ENCODE results near the gene LCLAT1. TPM values are rescaled to one million over a fixed set of nuclear protein-coding genes. Genes with fewer than 3 reads are reported as not detected.
"Not testable (repeated sequence)": the region's sequence is repeated elsewhere in the genome, so short reads cannot be mapped to it uniquely, and the experiment has no call there.

Gene LCLAT1
- total RNA-seq, 1 experiment from 2014 or later = 36.0 TPM

- intact Hi-C loops (cut with micrococcal nuclease; ENCODE audit: unreplicated experiment) (no loop called here), in situ Hi-C loops (cut with HindIII; ENCODE audit: low pct_unique_long_range_greater_than_20kb, low sequenced_read_pairs) (no loop called here)
- H3K27me3 ChIP-seq (ENCODE audit: control insufficient read depth, insufficient read depth, low read length) = no peaks in the 10 kb centered on the region
- H3K36me3 ChIP-seq (ENCODE audit: control insufficient read depth, insufficient read depth, low read length) = no peaks in the 10 kb centered on the region
- BruUV-seq (replicated peaks) = no TSS peak
- no peaks in the 10 kb centered on the region; the same call in 1 of the 2 replicates for H3K4me1 ChIP-seq (ENCODE audit: control insufficient read depth, insufficient read depth, low read length)
- no peak for DNase-seq (ENCODE audit: low read depth, low spot score)
- CTCF ChIA-PET = no interaction called here
- no peak overlapping the region for H3K4me3 ChIP-seq (ENCODE audit: low read depth in 2 of 2, low read length in 2 of 2)
- H3K9me3 ChIP-seq (ENCODE audit: control insufficient read depth, insufficient read depth, low read depth, low read length) = no peaks in the 10 kb centered on the region; the same call in 1 of the 2 replicates
- H3K27ac ChIP-seq (ENCODE audit: low read length) = no peak overlapping the region
- no peak for TF ChIP-seq TCF7L2 (IDR thresholded peaks at IDR 0.05; ENCODE audit: low read depth, low read length)
- TF ChIP-seq REST (IDR thresholded peaks at IDR 0.05; ENCODE audit: insufficient read depth in 1 of 2, low read depth in 2 of 2, low read length in 1 of 2) = no peak
- no peak for TF ChIP-seq POLR2AphosphoS5 (IDR thresholded peaks at IDR 0.05; ENCODE audit: low read depth, low read length)
- TF ChIP-seq SIN3A (IDR thresholded peaks at IDR 0.05; ENCODE audit: borderline replicate concordance, insufficient read depth, low read depth, low read length) = no peak
- no peak for TF ChIP-seq CTCF (IDR thresholded peaks at IDR 0.05)
- POLR2A ChIA-PET = interaction anchor here (0.6 kb wide), 1 partner anchor 37 kb away, joined by 3 read pairs; no protein-coding TSS in a partner anchor
- no peak for ATAC-seq
These were observed 64.4 kb downstream of the LCLAT1 start for GRCh38 chr2:30511122-30512083.

- ATAC-seq (no peak), DNase-seq (ENCODE audit: low read depth, low spot score) (no peak)
- intact Hi-C loops (cut with micrococcal nuclease; ENCODE audit: unreplicated experiment) = no loop called here
- ChIA-PET CTCF (no interaction called here), POLR2A (no interaction called here)
- Histone ChIP-seq H3K27ac (ENCODE audit: low read length) (no peak overlapping the region), H3K4me1 (ENCODE audit: control insufficient read depth, insufficient read depth, low read length) (no peaks in the 10 kb centered on the region; the same call in 1 of the 2 replicates), H3K36me3 (ENCODE audit: control insufficient read depth, insufficient read depth, low read length) (no peaks in the 10 kb centered on the region), H3K27me3 (ENCODE audit: control insufficient read depth, insufficient read depth, low read length) (no peaks in the 10 kb centered on the region), H3K4me3 (ENCODE audit: low read depth in 2 of 2, low read length in 2 of 2) (no peak overlapping the region), H3K9me3 (ENCODE audit: control insufficient read depth, insufficient read depth, low read depth, low read length) (no peaks in the 10 kb centered on the region)
- TF ChIP-seq CTCF (IDR thresholded peaks at IDR 0.05) (no peak), SIN3A (IDR thresholded peaks at IDR 0.05; ENCODE audit: borderline replicate concordance, insufficient read depth, low read depth, low read length) (no peak), REST (IDR thresholded peaks at IDR 0.05; ENCODE audit: insufficient read depth in 1 of 2, low read depth in 2 of 2, low read length in 1 of 2) (no peak), TCF7L2 (IDR thresholded peaks at IDR 0.05; ENCODE audit: low read depth, low read length) (no peak), POLR2AphosphoS5 (IDR thresholded peaks at IDR 0.05; ENCODE audit: low read depth, low read length) (no peak)
- in situ Hi-C loops (cut with HindIII; ENCODE audit: low pct_unique_long_range_greater_than_20kb, low sequenced_read_pairs) = no loop called here
- no TSS peak for BruUV-seq (replicated peaks)
These were observed 65.3 kb downstream of the LCLAT1 start for GRCh38 chr2:30512243-30512886.

GRCh38 chr2:30513649-30514048 lies 66.6 kb downstream of the LCLAT1 start:
- H3K9me3 ChIP-seq (ENCODE audit: control insufficient read depth, insufficient read depth, low read depth, low read length); H3K4me3 ChIP-seq (ENCODE audit: low read depth in 2 of 2, low read length in 2 of 2); POLR2A ChIA-PET; H3K27me3 ChIP-seq (ENCODE audit: control insufficient read depth, insufficient read depth, low read length); H3K27ac ChIP-seq (ENCODE audit: low read length); intact Hi-C loops (cut with micrococcal nuclease; ENCODE audit: unreplicated experiment); H3K36me3 ChIP-seq (ENCODE audit: control insufficient read depth, insufficient read depth, low read length); in situ Hi-C loops (cut with HindIII; ENCODE audit: low pct_unique_long_range_greater_than_20kb, low sequenced_read_pairs); CTCF ChIA-PET; BruUV-seq (replicated peaks); DNase-seq (ENCODE audit: low read depth, low spot score); H3K4me1 ChIP-seq (ENCODE audit: control insufficient read depth, insufficient read depth, low read length); ATAC-seq: not testable (repeated sequence)
